Anterior cingulate cortex (tissue), 58 donors: Measurements from ENCODE around the gene DGCR2.
"Not testable (repeated sequence)": the region's sequence is repeated elsewhere in the genome, so short reads cannot be mapped to it uniquely, and the experiment has no call there.

Experiments
- DNase-seq, 58 donors: peaks; one replicate each; lab custom pipeline; 2025; lab: John Stamatoyannopoulos, UW

The DGCR2 gene

GRCh38 chr22:18994701-18995326 lies 127.4 kb downstream of the DGCR2 start:
- no peak for DNase-seq

DNA sequence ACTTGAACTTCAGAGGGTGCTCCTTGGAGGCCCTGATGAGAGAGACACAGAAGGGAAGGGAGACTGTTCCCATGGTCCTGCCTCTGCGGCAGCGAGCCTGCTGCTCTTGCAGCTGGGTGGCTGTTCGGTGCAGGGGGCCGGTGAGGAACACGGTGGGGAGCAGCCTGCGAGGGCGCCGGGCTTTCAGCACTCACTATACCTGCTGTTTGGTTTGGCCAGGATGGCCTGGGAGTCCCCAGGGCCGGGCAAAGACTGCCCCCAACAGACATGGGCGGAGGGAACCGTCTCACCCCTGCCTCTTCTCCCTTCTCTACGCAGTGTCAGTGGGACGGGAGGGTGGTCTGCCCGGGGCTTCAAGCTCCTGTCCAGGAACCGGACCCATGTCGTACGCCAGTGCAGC lies 128.2 kb downstream of the DGCR2 start:
- no peak for DNase-seq

DNA sequence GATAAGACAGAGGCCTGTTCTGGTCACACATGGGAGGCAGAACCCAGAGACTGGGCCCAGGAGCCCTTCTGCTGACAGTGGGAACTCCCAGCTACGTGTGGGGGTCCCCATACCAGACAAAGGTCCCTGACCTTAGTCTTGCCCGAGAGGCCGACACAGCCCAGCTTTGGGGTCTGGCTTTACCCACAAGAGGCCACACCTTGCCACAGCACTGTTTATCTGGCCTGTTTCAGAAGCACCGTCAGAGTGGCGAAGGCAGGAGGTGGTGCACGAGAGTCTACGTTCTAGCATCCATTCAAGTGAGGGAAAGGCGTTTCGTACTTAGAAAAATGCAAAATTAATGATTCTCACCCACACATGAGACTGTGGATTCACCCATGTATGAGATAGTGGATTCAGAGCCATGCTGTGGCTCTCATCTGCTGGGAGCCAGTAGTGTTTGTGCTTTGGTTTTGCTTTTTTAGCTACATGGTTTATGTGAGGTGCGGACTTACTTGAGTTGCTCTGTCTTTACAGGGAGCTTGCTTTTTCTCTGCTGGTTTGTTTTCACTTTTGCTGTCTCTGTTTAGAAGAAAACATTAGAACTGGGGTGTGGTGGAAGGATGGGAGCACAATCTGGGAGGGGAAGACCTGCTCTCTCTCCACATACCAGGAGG lies 129.5 kb downstream of the DGCR2 start:
- DNase-seq, result no peak

DNA sequence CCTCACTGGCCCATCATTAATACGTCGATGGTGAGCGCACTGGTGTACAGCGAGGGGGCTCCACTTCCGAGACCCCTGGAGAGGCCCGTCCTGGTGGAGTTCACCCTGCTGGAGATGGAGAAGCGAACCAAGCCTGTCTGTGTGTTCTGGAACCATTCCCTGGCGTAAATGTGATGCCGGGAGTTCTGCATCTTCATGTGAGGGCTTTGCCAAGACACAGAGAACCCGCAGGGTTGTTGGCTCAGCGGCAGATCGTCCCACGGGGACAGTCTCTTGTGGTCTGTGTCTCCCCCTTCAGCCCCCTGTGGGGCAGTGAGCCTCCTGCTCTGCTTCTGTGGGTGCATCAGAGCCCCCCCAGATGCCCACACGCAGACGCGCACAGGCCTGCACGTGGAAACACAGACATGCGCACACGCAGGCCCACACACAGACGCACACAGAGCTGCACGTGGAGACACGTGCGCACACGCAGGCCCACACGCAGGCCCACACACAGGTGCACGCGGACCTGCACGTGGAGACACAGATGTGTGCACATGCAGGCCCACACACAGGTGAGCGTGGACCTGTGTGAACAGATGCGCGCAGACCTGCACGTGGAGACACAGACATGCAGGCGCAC lies 130.3 kb downstream of the DGCR2 start:
- DNase-seq, result no peak

DNA sequence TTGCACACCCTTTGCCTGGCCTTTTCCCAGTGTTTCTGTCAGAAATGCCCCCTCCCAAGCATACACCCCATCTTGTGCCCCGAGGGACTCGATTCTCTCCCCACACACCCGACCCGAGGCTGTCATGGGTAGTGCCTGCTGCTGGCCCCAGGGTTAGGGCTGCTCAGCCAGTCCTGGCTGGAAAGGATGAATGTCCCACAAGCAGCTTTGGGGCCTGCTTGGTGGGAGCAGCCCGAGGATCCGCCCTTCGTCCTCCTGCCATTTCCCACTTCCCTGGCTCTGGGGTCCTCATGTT lies 131.1 kb downstream of the DGCR2 start:
- DNase-seq, result no peak

DNA sequence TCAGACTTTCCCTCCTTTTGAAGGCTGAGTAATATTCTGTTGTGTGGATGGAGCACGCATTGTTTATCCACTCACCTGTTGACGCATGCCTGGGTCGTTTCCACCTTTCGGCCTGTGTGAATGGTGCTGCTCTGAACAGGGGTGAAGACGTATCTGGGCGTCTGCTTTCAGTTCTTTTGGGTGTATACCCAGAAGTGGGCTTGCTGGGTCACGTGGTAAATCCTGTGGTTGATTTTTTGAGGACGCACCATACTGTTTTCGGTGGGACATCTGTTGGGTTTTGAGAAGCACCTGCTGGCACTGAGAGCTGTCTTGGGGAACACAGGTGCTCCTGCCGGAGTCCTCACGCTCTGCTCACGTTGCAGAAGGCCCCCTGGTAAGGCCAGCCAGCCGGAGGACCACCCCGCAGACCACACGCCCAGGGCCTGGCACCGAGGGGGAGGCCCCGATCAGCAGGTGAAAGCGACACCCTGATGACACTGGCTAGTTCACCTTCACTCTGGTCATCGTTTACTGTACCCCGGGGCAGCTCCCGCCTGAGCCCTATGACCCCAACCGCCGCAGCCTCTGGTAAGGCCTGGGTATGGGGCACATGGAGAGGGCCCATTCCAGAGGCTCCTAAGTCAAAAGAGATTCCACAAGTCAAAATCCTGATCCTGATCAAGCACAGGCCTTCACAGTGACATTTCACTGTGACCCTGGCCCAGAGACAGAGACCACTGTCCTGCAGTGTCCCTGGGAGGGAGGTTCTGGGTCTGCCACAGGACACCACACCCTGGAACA lies 131.7 kb downstream of the DGCR2 start:
- no peak for DNase-seq

GRCh38 chr22:18988958-18989357 lies 133.3 kb downstream of the DGCR2 start:
- no peak for DNase-seq

DNA sequence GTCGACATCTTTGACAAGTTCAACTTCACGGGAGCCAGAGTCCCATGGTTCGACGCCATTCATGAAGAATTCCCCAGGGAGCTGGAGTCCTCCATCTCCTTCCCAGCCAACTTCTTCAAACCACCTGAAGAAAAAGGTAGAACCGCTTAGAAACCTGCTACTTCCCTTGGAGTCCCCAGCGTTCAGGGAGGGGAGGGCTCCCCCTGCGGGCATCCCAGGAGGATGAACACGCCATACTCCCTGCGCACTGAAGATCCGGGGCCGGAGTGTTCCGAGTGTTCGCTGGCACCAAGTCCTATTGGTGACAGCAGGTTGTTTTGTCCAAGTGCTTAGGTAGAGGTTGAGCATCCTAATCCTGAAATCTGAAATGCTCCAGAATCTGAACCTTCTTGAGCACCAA lies 134.4 kb downstream of the DGCR2 start:
- no peak for DNase-seq

- DNase-seq, result not testable (repeated sequence)
Observed at GRCh38 chr22:18987114-18987513, 135.1 kb downstream of the DGCR2 start.
